GM18867 (cell line): Measurements from ENCODE around the gene SCAMP4.
"Not testable (repeated sequence)": the region's sequence is repeated elsewhere in the genome, so short reads cannot be mapped to it uniquely, and the experiment has no call there.

Experiments
- ATAC-seq: cut with Tn5 transposase; IDR thresholded peaks from one replicate; pipeline ENCODE4 v1.9.1; 2021; ENCODE audit warnings: mild to moderate bottlenecking, moderate library complexity; ENCODE audit not compliant: unreplicated experiment

SCAMP4 gene

GRCh38 chr19:1866693-1867348 is 38.4 kb upstream of the SCAMP4 start:
- ATAC-seq: no peak

GRCh38 chr19:1867349-1867724 is 37.9 kb upstream of the SCAMP4 start:
- ATAC-seq: no peak

- no peak for ATAC-seq
Observed at GRCh38 chr19:1868971-1869370, 36.2 kb upstream of the SCAMP4 start.

GRCh38 chr19:1871140-1871597 is 34.0 kb upstream of the SCAMP4 start:
- no peak for ATAC-seq

GRCh38 chr19:1871630-1872029 is 33.6 kb upstream of the SCAMP4 start:
- ATAC-seq: no peak

GRCh38 chr19:1872807-1873523 is 32.2 kb upstream of the SCAMP4 start:
- ATAC-seq: no peak

GRCh38 chr19:1873524-1874473 is 31.4 kb upstream of the SCAMP4 start:
- no peak for ATAC-seq

GRCh38 chr19:1874554-1875185 is 30.5 kb upstream of the SCAMP4 start:
- ATAC-seq: no peak

- ATAC-seq: not testable (repeated sequence)
Observed at GRCh38 chr19:1875265-1875645, 29.9 kb upstream of the SCAMP4 start.

GRCh38 chr19:1875646-1876495 is 29.3 kb upstream of the SCAMP4 start:
- peak; percentile 84 for ATAC-seq

GRCh38 chr19:1876496-1877279 is 28.5 kb upstream of the SCAMP4 start:
- ATAC-seq: peak; percentile 21

- not testable (repeated sequence) for ATAC-seq
Observed at GRCh38 chr19:1877280-1877660, 27.9 kb upstream of the SCAMP4 start.

- not testable (repeated sequence) for ATAC-seq
Observed at GRCh38 chr19:1878583-1878982, 26.6 kb upstream of the SCAMP4 start.

GRCh38 chr19:1879982-1880381 is 25.2 kb upstream of the SCAMP4 start:
- ATAC-seq: not testable (repeated sequence)

- no peak for ATAC-seq
Observed at GRCh38 chr19:1880611-1881392, 24.4 kb upstream of the SCAMP4 start.

GRCh38 chr19:1881393-1882088 is 23.7 kb upstream of the SCAMP4 start:
- not testable (repeated sequence) for ATAC-seq

GRCh38 chr19:1882089-1882785 is 23.0 kb upstream of the SCAMP4 start:
- no peak for ATAC-seq
